ENCODE measurements around the gene DSG3. TPM values are rescaled to one million over a fixed set of nuclear protein-coding genes. Genes with fewer than 3 reads are reported as not detected.

DSG3 gene
- total and polyA plus RNA-seq, 2 of the 8 experiments (the other 6 are each of a cell fraction or from before 2014, with no cell fraction given) = 0.03 to 0.07 TPM

DNA sequence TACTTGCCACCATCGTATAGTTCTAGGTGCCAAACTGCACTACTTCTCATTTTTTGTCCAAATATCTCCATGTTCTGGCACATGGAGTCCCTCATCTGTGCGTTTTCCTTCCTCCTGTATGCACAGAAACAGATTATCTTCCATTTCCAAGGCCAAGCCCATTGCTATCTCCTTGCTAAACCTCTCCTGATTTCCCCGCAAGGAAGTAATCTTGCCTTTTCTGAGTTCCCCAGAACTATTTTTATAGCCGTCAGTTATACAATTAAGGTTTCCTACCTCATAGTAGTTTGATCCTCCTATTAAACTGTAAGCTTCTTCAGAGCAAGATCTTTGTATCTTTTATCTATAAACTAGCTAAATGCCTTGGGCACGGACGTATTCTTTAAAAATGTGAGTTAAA, 57.6 kb downstream of the DSG3 start:
- Histone ChIP-seq H3K56ac (replicated peaks; ENCODE audit: insufficient read length, low read depth, low read length) (no peak overlapping the region), H2BK12ac (ENCODE audit: low read depth, low read length) (no peak overlapping the region), H2BK5ac (ENCODE audit: low read depth, low read length) (no peak overlapping the region), H3K4me1 (replicated peaks in 1 of 4; ENCODE audit: control insufficient read depth in 3 of 4, insufficient read depth in 4 of 4, low read length in 3 of 4) (peaks cover 1 to 8% (median 3%) of the 10 kb centered on the region in 4 experiments; a peak in 5 of 7 replicates), H3K14ac (ENCODE audit: insufficient read length) (no peak overlapping the region), H3K4ac (replicated peaks; ENCODE audit: insufficient read length, low read depth, low read length) (no peak overlapping the region), H2BK15ac (ENCODE audit: low read length) (no peak overlapping the region), H3K27me3 (replicated peaks in 1 of 4; ENCODE audit: control insufficient read depth in 3 of 4, extremely low read depth in 1 of 4, insufficient read depth in 3 of 4, low read length in 3 of 4) (peaks cover 0 to 1% (median 0%) of the 10 kb centered on the region in 4 experiments; a peak in 1 of 7 replicates), H2AK5ac (ENCODE audit: low read depth, low read length) (no peak overlapping the region), H2BK120ac (replicated peaks; ENCODE audit: low read depth, low read length) (no peak overlapping the region), H3K9ac (replicated peaks in 1 of 4; ENCODE audit: extremely low read depth in 1 of 4, low read depth in 3 of 4, low read length in 3 of 4) (no peak overlapping the region), H3K23me2 (ENCODE audit: low read depth, low read length) (no peaks in the 10 kb centered on the region), H3K36me3 (ENCODE audit: control insufficient read depth in 2 of 4, insufficient read depth in 4 of 4, low read length in 3 of 4) (peaks cover 0 to 3% (median 1%) of the 10 kb centered on the region in 4 experiments; a peak in 3 of 8 replicates), H3K23ac (ENCODE audit: insufficient read length) (no peak overlapping the region), H4K91ac (replicated peaks; ENCODE audit: insufficient read length, low read length) (no peak overlapping the region), H4K20me1 (replicated peaks in 1 of 2; ENCODE audit: control insufficient read depth in 1 of 2, insufficient read depth in 2 of 2, low read length in 2 of 2) (peaks cover 2 to 4% of the 10 kb centered on the region in 2 experiments), H3K9me3 (ENCODE audit: insufficient read depth in 2 of 2, low read depth in 1 of 2, low read length in 1 of 2) (no peaks in the 10 kb centered on the region), H3K4me3 (ENCODE audit: extremely low read depth in 1 of 4, insufficient read depth in 2 of 4, low read depth in 3 of 4, low read length in 4 of 4) (no peak overlapping the region), H2AFZ (ENCODE audit: low read length) (no peak overlapping the region), H4K8ac (ENCODE audit: extremely low read depth, insufficient read depth, low read length) (no peak overlapping the region), H3K79me2 (ENCODE audit: control insufficient read depth in 1 of 2, insufficient read depth in 2 of 2, low read length in 2 of 2) (peaks cover 10 to 94% of the 10 kb centered on the region in 2 experiments), H2BK20ac (ENCODE audit: low read length) (no peak overlapping the region), H3K79me1 (ENCODE audit: low read depth, low read length) (peaks cover 14% of the 10 kb centered on the region), H4K5ac (ENCODE audit: insufficient read length, low read depth, low read length) (no peak overlapping the region), H3K18ac (ENCODE audit: extremely low read depth, low read length) (no peak overlapping the region), H3K27ac (ENCODE audit: low read depth, low read length) (no peak overlapping the region), H3K4me2 (ENCODE audit: insufficient read depth in 1 of 2, low read depth in 2 of 2, low read length in 2 of 2) (no peak overlapping the region)
- 92% methylated on average over 6 of the region's 6 CpGs; no CpG with 5 or more reads in 1 of the 2 experiments for WGBS, 2 experiments (ENCODE audit: extremely low coverage in 1 of 2, insufficient coverage in 1 of 2, insufficient read length in 1 of 2, insufficient replicate concordance in 2 of 2, low coverage in 1 of 2, low lambda C conversion rate in 2 of 2, missing lambda C conversion rate in 1 of 2)
- ChIA-PET POLR2A (ENCODE audit: partially characterized antibody) (interaction anchor here (1.1 kb wide), 1 partner anchor 41 kb away, joined by 4 read pairs; no protein-coding TSS in a partner anchor), CTCF (ENCODE audit: partially characterized antibody) (interaction anchor here (0.9 to 2.5 kb wide), 4 partner anchors 75 to 461 kb away, joined by 3 to 5 read pairs (median 4); no protein-coding TSS in a partner anchor)
- no peak for DNase-seq (ENCODE audit: low read depth in 1 of 2, low spot score in 2 of 2)
- FAIRE-seq = no peak
- TF ChIP-seq KDM5A (IDR thresholded peaks at IDR 0.05; ENCODE audit: low read length) (no peak), HDAC2 (IDR thresholded peaks at IDR 0.05; ENCODE audit: borderline replicate concordance in 1 of 2, low read depth in 2 of 2, low read length in 2 of 2) (no peak), FOSL1 (IDR thresholded peaks at IDR 0.05; ENCODE audit: insufficient read depth, low read depth, low read length) (no peak), SUZ12 (IDR thresholded peaks at IDR 0.05; ENCODE audit: low read length) (no peak), RNF2 (IDR thresholded peaks at IDR 0.05; ENCODE audit: borderline replicate concordance, low read depth, low read length, missing control alignments, poor library complexity, severe bottlenecking) (no peak), TEAD4 (IDR thresholded peaks at IDR 0.05; ENCODE audit: low read depth, low read length) (no peak), CHD1 (IDR thresholded peaks at IDR 0.05; ENCODE audit: low read depth, low read length) (no peak)
- TF ChIP-seq, protein P1, sequence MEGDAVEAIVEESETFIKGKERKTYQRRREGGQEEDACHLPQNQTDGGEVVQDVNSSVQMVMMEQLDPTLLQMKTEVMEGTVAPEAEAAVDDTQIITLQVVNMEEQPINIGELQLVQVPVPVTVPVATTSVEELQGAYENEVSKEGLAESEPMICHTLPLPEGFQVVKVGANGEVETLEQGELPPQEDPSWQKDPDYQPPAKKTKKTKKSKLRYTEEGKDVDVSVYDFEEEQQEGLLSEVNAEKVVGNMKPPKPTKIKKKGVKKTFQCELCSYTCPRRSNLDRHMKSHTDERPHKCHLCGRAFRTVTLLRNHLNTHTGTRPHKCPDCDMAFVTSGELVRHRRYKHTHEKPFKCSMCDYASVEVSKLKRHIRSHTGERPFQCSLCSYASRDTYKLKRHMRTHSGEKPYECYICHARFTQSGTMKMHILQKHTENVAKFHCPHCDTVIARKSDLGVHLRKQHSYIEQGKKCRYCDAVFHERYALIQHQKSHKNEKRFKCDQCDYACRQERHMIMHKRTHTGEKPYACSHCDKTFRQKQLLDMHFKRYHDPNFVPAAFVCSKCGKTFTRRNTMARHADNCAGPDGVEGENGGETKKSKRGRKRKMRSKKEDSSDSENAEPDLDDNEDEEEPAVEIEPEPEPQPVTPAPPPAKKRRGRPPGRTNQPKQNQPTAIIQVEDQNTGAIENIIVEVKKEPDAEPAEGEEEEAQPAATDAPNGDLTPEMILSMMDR (IDR thresholded peaks at IDR 0.05; ENCODE audit: control extremely low read depth in 1 of 3, insufficient read depth in 1 of 3, low read depth in 1 of 3, low read length in 3 of 3) = no peak
- TF ChIP-seq, protein P2, sequence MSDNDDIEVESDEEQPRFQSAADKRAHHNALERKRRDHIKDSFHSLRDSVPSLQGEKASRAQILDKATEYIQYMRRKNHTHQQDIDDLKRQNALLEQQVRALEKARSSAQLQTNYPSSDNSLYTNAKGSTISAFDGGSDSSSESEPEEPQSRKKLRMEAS (IDR thresholded peaks at IDR 0.05) = no peak

All from H1 (cell line).